ENCODE measurements around the gene FBXL15. TPM values are rescaled to one million over a fixed set of nuclear protein-coding genes. Genes with fewer than 3 reads are reported as not detected.

FBXL15 gene
- total RNA-seq, 2 donors from 2014 or later = 9.7 to 11.4 TPM

DNA sequence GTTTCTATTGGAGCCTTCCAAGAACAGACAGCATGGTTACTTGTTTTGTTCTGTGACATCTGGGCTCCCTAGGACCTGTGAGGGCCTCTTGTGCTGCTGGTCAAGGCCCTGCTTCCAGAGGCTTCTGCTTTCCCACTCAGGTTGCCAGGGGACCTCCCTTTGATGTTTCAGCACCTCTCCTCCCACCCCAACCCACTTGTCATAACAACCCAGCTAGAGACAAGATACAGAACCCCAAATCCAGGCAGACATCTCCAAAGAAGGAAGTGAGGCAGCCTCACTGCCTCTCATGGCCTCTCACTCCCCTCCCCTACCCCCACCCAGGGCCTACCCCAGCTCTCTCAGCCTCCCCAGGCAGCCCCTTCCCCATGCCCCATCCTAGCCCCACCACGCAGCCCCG lies 13.8 kb upstream of the FBXL15 start:
- H3K4me3 Mint-ChIP-seq = no peak overlapping the region
- H3K4me3 ChIP-seq (ENCODE audit: low read length) = no peak overlapping the region
- no peaks in the 10 kb centered on the region for H3K9me3 Mint-ChIP-seq
- H3K27ac ChIP-seq (ENCODE audit: low read depth, low read length) = no peak overlapping the region
- H3K36me3 Mint-ChIP-seq (ENCODE audit: low read depth) = peaks cover 2% of the 10 kb centered on the region
- no CpG with 5 or more reads among the region's 2 CpGs for WGBS, 2 experiments (ENCODE audit: insufficient coverage in 1 of 2, insufficient read length in 1 of 2)
- H3K9me3 ChIP-seq (ENCODE audit: control insufficient read depth, low read length) = no peaks in the 10 kb centered on the region
- no peak overlapping the region for H3K9ac ChIP-seq (ENCODE audit: extremely low read depth, low read length, poor library complexity, severe bottlenecking)
- H3K4me1 ChIP-seq (ENCODE audit: control insufficient read depth, insufficient read depth, low read length) = no peaks in the 10 kb centered on the region
- peaks cover 52% of the 10 kb centered on the region for H3K27me3 ChIP-seq (ENCODE audit: control insufficient read depth, insufficient read depth, low read length, poor library complexity, severe bottlenecking)
- H3K27me3 Mint-ChIP-seq (ENCODE audit: insufficient read depth) = peaks cover 59% of the 10 kb centered on the region
- DNase-seq = no peak
- H3K4me1 Mint-ChIP-seq = peaks cover 18% of the 10 kb centered on the region
- TF ChIP-seq, protein P1, sequence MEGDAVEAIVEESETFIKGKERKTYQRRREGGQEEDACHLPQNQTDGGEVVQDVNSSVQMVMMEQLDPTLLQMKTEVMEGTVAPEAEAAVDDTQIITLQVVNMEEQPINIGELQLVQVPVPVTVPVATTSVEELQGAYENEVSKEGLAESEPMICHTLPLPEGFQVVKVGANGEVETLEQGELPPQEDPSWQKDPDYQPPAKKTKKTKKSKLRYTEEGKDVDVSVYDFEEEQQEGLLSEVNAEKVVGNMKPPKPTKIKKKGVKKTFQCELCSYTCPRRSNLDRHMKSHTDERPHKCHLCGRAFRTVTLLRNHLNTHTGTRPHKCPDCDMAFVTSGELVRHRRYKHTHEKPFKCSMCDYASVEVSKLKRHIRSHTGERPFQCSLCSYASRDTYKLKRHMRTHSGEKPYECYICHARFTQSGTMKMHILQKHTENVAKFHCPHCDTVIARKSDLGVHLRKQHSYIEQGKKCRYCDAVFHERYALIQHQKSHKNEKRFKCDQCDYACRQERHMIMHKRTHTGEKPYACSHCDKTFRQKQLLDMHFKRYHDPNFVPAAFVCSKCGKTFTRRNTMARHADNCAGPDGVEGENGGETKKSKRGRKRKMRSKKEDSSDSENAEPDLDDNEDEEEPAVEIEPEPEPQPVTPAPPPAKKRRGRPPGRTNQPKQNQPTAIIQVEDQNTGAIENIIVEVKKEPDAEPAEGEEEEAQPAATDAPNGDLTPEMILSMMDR (conservative IDR thresholded peaks at IDR 0.05) = no peak
- H3K36me3 ChIP-seq (ENCODE audit: control insufficient read depth, insufficient read depth, low read length) = no peaks in the 10 kb centered on the region
- no peak overlapping the region for H3K27ac Mint-ChIP-seq

DNA sequence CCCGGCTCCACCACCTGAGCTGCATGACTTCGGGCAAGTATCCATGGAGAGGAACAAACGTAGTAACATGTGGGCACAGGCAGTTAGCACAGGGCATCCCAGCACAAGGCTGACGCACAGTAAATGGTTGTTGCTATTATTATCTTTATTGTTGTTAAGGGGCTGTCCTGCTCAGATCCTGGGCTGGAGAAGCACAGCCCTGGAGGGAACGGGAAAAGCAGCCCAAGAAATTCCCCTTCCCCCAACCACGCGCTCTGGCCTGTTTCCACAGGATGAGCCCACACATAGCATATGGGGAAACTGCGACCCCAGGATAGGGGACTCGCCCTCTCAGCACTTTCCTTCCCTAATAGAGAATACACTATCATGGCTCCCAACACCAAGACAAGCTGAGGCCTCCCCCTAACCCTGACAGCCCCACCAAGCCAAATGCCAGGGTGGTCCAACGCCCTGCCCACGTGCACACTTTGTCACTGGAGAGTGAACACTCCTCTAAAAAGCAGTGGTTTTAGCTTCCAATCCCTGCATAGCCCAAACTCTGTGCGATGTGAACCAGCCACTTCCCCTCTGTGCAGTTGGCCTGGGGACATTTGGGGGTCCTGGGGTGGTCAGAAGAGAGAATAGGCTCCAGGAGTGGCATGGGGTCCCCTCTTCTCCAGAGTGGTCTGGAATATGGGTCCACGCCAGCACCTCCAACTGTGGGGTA lies 13.1 kb upstream of the FBXL15 start:
- H3K4me1 Mint-ChIP-seq = peaks cover 18% of the 10 kb centered on the region
- WGBS, 2 experiments (ENCODE audit: insufficient coverage in 1 of 2, insufficient read length in 1 of 2) = 85 to 91% methylated on average over 6 to 13 of the region's 13 CpGs
- H3K36me3 Mint-ChIP-seq (ENCODE audit: low read depth) = no peaks in the 10 kb centered on the region
- no peaks in the 10 kb centered on the region for H3K4me1 ChIP-seq (ENCODE audit: control insufficient read depth, insufficient read depth, low read length)
- TF ChIP-seq, protein P1 (conservative IDR thresholded peaks at IDR 0.05) = no peak
- no peak for DNase-seq
- H3K9me3 Mint-ChIP-seq = no peaks in the 10 kb centered on the region
- no peaks in the 10 kb centered on the region for H3K36me3 ChIP-seq (ENCODE audit: control insufficient read depth, insufficient read depth, low read length)
- H3K4me3 Mint-ChIP-seq = no peak overlapping the region
- H3K27ac ChIP-seq (ENCODE audit: low read depth, low read length) = no peak overlapping the region
- H3K27ac Mint-ChIP-seq = no peak overlapping the region
- H3K4me3 ChIP-seq (ENCODE audit: low read length) = no peak overlapping the region
- H3K9me3 ChIP-seq (ENCODE audit: control insufficient read depth, low read length) = no peaks in the 10 kb centered on the region
- H3K27me3 Mint-ChIP-seq (ENCODE audit: insufficient read depth) = peaks cover 66% of the 10 kb centered on the region
- no peak overlapping the region for H3K9ac ChIP-seq (ENCODE audit: extremely low read depth, low read length, poor library complexity, severe bottlenecking)
- peaks cover 59% of the 10 kb centered on the region for H3K27me3 ChIP-seq (ENCODE audit: control insufficient read depth, insufficient read depth, low read length, poor library complexity, severe bottlenecking)

DNA sequence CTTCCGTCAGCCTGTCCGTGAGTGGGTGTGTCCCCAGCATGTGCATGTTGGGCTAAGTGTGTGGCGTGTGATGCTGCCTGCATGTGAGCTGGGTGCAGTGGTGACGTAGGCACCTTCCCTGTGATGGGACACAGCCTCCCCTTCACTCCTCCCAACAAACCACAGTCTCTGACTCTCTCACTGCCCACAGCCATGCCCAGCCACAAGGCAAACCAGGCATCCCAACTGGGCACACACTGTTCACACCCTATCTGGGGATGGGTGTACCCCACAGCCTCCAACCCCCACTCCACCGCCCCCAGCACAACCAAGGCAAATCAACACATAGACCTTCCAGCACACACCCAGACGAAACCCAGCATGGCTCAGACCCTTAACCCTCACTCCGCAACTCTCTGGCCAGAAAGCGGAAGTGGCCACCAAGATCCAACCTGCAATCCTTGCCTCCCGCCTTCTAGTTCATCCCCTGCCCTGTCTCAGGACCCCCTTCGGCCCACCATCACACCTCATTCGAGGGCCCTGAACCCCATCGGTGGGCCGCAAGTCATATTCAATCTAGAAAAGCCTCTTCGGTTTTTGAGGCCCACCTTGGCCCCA lies 12.4 kb upstream of the FBXL15 start:
- no peaks in the 10 kb centered on the region for H3K36me3 ChIP-seq (ENCODE audit: control insufficient read depth, insufficient read depth, low read length)
- H3K9me3 ChIP-seq (ENCODE audit: control insufficient read depth, low read length) = no peaks in the 10 kb centered on the region
- peak overlapping the region; percentile 62 for H3K4me3 ChIP-seq (ENCODE audit: low read length)
- 79 to 85% methylated on average over 10 to 14 of the region's 14 CpGs for WGBS, 2 experiments (ENCODE audit: insufficient coverage in 1 of 2, insufficient read length in 1 of 2)
- no peaks in the 10 kb centered on the region for H3K36me3 Mint-ChIP-seq (ENCODE audit: low read depth)
- peak overlapping the region; percentile 53 for H3K4me3 Mint-ChIP-seq
- H3K27me3 Mint-ChIP-seq (ENCODE audit: insufficient read depth) = peaks cover 73% of the 10 kb centered on the region
- H3K27me3 ChIP-seq (ENCODE audit: control insufficient read depth, insufficient read depth, low read length, poor library complexity, severe bottlenecking) = peaks cover 65% of the 10 kb centered on the region
- H3K27ac Mint-ChIP-seq = no peak overlapping the region
- TF ChIP-seq, protein P1 (conservative IDR thresholded peaks at IDR 0.05) = no peak
- peaks cover 18% of the 10 kb centered on the region for H3K4me1 Mint-ChIP-seq
- H3K9ac ChIP-seq (ENCODE audit: extremely low read depth, low read length, poor library complexity, severe bottlenecking) = no peak overlapping the region
- no peaks in the 10 kb centered on the region for H3K4me1 ChIP-seq (ENCODE audit: control insufficient read depth, insufficient read depth, low read length)
- H3K27ac ChIP-seq (ENCODE audit: low read depth, low read length) = no peak overlapping the region
- no peak for DNase-seq
- H3K9me3 Mint-ChIP-seq = no peaks in the 10 kb centered on the region
